Stromal cell of bone marrow (primary cell): Measurements from ENCODE around the gene NEUROG1.

Experiments
- DNase-seq: peaks from one replicate; pipeline ENCODE4 v3.0.0-alpha.2; 2012; ENCODE audit warnings: low read depth

NEUROG1 gene, protein sequence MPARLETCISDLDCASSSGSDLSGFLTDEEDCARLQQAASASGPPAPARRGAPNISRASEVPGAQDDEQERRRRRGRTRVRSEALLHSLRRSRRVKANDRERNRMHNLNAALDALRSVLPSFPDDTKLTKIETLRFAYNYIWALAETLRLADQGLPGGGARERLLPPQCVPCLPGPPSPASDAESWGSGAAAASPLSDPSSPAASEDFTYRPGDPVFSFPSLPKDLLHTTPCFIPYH

DNA sequence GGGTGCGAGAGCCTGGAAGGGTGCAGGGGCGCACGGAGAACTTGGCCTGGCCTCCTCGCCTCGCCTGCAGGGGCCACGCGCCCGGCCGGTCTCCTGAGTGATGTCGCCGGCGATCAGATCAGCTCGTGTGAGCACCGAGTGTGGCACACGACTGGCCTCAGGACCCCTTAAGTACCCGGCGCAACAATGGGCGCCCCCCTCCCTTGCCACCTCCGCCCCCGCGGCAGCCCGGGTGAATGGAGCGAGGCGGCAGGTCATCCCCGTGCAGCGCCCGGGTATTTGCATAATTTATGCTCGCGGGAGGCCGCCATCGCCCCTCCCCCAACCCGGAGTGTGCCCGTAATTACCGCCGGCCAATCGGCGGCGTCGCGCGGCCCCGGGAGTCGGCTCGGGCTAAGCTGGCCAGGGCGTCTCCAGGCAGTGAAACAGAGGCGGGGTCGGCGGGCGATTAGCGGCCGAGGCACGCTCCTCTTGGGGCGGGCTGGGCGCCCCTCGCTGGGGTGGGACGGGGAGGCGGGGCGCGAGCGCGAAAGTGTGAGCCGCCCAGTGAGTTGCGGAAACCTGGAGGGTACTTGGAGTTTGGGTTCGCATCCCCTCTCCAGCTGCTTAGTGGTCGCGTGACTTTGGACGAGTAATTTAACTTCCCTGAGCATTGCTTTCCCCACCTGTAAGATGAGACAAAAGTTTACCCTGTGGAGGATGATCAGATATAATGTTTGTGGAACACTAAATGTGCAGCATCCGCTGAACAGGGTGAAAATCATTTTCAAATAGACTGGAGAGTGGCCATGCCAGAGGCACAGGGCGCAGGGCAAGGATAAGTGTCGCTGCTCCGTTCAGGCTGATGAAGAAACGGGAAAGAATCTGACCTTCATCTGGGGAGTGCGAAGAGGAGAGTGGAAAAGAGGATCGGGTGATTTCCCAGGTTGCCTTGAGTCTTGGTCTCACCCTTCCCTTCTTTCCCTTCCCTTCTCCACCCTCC, at the start of gene NEUROG1:
Gene NEUROG1 (minus strand): TSS at position 145 of the 982 bp plus-strand sequence. CDS start 274 bp downstream, outside the sequence.
- no peak for DNase-seq

DNA sequence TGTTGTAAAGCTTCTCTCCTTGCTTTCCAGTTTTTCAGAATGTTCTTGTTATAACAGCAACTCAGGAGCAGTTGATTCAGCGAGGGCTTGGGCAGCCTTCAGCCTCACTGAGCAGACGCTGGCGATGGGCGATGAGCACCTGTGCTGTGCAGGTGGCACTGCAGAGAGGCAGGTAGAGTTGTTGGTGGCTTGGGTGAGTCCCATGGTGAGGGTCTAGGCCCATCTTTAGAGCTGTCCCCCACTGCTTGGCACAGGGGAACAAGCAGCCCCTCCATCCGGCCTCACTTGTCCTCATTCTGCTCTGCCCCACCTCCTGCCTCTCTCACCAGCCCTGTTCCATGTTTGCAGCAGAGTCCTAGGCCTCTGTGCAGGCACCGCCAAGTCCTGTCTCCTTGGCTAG, 49.2 kb upstream of the NEUROG1 start:
- no peak for DNase-seq

DNA sequence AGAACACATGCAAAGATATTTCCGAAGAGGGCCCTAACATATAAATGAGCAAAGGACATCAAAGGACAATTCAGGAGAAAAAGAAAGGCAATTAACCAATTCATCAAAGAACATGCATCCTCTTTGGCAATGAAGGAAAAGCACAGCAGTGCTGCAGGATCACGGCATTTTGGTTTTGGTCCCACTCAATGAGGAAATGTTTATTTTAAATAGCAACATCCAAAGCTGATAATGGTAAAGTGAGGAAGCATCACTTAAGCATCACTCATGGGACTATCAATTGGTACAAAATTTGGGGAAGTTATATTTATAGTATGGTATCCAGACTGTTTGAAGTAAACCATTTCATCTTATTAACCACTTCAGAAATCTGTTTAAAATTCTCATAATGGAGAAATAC, 48.5 kb upstream of the NEUROG1 start:
- DNase-seq = no peak

DNA sequence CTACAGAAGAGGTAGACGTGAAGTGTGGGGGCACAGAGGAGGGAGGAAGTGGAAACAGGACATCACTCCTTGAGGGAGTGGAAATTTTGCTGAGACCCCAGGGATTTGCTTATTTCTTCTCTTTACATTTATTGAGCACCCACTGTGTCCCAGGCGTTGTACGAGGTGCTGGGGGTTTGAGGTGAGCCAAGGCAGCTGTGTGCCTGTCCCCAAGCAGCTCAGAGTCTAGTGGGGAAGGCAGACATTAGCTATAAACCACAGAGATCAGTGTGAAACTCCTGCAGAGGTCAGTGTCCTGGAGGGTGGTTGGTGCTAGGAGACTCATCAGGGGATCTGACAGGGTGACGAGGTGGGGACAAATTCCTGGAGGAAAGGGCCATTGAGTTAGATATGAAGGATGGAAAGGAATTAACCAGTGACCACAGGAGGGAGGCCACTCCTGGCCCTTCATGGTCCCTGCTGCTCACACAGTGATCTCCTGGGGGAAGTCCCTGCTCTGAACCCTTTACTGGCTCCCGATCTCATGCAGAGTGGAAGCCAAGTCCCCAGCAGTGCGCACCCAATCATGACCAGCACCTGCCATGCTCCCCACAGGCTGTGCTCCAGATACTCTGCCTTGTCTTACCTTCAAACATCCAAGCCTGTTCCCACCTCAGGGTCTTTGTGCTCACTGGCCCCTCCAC, 46.5 kb upstream of the NEUROG1 start:
- no peak for DNase-seq

DNA sequence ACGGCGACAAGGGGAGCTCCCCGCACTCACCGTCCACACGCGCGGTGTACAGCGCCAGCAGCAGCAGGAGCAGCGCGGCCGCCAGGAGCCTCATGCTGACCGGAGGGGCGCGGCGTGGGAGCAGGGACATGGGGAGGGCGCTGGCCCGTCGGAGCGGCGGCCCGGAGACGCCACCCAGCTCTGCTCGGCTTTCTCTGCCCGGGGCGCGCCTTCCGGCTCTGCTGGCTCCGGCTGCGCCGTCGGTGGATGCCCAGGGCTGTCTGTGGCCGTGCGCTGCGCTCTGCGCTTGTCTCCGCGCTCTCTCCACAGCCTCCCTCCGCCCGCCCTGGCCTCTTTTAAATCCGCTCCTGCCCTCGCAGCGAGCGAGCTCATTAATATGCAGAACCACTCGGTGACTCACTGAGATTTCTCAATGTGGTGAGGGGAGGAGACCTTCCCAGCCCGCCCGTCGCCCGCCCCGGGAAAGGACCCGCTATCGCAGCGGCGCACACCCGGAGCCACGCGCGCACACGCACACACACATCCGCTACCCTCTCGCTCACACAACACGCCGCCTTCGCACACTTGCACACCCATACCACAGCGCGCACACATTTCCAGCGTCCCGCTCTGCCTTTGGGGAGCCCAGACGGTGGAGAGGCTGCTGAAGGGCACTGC, 43.0 kb upstream of the NEUROG1 start, which contains the start of gene CXCL14:
Gene CXCL14 (minus strand): TSS at position 307 of the 657 bp plus-strand sequence. CDS start 213 bp downstream, at position 94.
- peak; percentile 29 for DNase-seq

DNA sequence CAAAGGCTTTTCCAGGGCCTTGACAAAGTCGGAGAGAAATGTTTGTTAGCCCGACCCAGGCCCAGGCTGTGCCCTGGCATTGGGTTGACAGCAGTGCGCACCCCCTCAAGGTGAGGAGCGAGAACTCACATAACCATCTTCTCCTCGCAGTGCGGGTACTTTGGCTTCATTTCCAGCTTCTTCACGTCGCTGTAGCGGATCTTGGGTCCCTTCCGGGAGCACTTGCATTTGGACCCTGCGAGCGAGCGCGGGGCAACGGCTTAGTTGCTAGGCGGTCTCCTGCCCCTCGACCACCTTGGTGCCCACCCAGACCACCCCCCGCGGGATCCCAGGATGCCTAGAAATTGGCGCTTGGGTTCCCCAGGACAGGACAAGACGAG, 42.5 kb upstream of the NEUROG1 start:
- DNase-seq = no peak

DNA sequence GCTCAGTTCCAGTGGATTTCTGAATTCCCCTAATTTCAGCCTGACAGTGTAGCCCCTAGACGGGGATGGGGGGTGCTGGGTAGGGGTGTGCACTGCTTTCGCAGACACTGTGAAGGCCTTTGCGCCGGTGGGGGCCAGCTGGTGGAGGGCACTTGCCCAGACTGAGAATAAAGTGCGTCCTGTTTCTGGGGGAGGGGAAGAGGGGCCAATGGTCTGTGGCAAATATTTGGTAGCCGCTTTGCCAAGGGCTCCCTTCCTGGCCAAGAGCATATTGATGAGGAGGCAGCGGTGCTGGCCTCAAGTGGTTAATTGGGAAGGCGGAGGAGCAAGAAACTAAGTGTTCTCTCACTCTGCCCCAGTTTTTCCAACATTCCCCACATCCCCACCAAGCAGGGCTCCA, 41.7 kb upstream of the NEUROG1 start:
- DNase-seq = no peak

DNA sequence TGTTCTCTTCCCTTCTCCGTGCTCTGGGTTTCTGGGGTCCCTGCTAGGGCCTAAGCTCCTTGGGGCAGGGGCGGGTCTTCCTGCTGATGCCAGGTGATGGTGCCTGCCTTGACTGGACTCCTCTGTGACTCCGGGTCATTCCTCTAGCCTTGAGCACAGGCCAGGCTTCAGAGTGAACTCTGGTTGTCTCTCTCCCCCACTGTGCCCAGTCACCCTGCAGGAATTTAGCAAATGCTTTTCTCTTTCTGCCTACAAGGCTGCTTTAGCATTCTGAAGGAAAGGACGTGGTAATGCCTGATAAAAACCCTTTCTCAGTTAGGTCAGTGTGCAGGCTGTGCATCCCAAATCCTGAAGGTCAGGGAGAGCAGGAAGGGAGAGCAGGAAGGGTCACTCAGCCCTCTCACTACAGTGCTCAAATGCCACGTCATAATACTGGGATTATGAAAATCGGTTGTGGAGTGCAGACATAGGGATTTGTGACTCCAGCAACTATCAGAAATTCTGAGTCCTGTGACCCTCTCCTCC, 40.4 kb upstream of the NEUROG1 start:
- DNase-seq = peak; percentile 11

DNA sequence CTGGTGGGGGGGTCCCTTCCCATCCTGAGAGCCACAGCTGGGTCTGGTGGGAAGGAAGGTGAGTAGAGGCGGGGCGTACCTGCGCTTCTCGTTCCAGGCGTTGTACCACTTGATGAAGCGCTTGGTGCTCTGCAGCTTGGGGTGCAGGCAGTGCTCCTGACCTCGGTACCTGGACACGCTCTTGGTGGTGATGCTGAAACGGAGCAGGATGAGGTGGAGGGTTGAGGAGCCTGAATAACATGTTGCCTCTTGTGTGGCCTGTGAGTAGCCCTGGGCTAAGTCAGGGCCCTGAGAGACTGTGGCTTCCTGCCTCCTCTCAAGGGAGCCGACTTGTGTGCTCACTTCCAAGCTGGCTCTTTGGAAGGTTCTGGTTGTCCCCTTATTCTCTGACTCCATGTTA, 38.7 kb upstream of the NEUROG1 start:
- DNase-seq = no peak

DNA sequence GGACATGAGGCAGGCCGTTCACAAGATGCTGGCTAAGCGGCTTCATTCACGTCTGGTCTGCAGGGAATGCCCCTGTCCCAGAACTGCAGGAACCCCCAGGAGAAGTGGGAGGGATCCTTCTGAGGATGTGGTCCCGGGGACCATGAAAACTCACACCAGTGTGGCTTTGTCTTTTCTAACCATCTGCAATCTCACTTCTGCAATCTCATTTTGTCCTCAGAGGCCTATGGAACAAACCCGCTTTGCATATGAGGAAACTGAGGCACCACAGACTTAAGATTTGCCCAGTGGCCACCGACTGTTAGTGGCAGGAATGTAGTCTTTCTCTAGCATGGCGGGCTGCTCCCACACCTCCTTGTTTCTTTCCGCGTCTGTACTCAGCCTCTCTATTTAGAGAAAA, 36.1 kb upstream of the NEUROG1 start:
- DNase-seq = no peak

DNA sequence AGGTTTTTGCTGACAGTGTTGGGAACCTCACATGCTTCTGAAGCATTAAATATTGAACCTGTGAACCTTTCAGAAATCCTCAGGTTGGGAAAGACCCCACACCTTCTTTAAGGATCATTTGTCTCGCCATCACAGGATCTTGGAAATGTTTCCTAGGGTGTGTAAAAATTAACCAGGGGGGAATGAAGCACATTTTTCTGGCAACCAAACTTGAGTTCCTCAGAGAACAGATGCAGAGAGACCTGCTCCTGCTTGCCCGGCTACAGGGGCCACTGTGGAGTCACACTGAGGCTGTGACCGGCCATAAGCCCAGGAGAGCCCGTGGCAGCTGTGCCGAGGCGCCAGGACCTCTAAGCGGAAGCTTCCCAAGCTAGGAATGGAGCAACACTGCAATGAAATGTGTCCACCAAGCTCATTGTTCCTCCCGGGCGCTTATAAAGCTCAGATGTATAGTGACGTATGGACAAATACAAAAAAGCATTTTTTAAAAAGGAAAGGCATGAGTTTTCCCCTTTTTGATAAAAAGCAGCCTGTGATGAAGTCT, 35.4 kb upstream of the NEUROG1 start:
- no peak for DNase-seq

DNA sequence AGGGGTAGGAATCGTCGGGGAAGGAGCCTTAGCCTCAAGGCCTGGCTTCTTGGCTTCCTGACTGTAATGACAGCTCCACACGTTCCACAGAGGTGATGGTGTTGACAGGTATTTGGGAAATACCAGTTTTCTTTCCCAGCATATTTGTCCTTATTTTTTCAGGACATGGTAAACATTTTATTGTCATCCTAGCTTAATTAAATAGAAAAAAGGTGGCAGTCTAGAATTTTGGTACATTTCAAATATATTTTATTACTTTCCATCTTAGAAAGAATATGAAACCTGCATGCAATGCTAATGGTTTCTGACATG, 34.6 kb upstream of the NEUROG1 start:
- no peak for DNase-seq

DNA sequence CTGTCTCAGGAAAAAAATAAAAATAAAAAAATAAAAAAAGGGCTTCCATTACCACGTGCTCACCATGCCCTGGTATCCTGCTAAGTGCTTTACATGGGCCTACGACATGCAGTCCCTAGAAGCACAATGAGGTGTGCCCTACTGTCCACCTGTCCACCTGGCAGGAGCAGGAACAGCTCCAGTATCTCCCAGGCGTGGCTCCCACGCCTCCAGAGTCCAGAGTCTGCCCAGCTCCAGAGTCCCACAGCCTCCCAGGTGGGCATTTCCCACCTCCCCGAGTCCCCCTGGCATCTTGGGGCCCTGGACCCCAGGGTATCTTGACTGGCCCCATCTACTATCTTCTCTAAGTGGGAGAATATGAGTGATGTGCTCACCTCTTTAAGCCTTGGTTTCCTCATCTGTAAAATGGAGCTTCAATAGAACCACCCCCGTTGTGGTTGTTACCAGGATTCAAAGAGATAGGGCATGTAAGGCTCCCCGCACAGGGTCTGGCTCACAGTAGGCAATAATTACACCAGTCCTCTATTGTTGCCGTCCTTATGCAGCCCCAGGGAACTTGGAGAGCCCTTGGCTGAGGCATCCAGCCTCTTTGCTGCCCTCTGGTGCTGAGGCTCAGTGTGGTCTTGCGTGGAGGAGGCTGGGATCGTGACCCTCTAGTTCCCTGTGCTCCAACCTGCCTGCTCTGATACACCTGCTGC, 34.1 kb upstream of the NEUROG1 start:
- no peak for DNase-seq

DNA sequence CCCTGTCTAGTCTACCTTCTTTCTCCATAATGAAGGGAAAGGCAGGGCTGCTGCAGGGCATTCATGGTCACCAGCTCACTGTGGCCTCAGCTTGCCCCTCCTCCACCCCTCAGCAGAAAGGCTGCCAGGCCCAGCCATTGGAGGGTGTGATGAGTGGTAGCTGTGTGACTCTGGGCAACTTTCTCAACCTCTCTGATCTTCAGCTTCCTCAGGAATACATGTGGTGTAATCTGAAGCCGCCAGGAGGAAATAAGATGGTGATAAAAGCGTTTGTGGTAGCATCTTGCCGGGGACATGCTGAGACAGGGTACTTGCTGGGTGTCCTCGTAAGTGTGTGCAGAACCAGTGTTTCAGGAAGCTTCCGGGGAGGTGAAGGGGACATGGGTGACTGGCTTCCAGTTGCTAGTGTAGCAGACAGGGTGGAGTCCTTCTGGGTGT, 33.2 kb upstream of the NEUROG1 start:
- no peak for DNase-seq

DNA sequence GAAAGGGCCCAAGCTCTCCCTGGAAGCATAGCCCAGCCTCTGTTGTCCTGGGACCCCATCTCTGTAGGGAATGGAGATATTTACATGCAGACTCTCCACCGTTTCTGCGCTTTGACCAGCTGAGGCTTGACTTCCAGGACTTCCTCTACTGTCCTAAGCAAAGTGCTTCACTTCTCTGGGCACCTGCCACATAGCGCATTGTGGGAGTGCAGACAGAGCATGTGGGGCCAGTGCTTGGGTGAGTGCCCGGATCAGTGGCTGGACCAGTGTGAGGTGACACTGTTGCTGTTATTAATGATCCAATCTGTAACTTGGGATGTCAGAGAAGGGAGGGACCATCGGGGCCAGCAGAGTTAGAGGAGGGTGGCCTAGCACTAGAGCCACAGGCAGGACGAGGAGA, 32.5 kb upstream of the NEUROG1 start:
- DNase-seq = no peak

DNA sequence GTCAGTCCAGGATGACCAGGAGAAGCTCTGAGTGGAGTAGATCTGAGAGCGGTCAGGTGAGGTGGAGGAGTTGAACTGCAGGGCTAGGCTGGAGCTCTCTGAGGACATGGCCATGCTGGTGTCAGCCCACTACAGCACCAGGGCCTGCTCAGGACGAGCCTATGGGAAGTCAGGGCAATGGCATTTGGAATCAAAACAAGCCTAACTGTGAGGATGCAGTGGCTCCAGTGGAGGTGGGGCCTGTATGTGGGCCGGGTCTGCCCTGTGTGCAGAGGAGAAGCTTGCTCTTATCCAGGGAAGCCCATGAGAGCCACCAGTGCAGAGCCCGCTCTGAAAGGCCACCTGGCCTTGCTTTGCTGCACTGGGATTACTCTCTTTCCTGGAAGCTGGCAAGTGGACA, 31.9 kb upstream of the NEUROG1 start:
- DNase-seq = no peak

DNA sequence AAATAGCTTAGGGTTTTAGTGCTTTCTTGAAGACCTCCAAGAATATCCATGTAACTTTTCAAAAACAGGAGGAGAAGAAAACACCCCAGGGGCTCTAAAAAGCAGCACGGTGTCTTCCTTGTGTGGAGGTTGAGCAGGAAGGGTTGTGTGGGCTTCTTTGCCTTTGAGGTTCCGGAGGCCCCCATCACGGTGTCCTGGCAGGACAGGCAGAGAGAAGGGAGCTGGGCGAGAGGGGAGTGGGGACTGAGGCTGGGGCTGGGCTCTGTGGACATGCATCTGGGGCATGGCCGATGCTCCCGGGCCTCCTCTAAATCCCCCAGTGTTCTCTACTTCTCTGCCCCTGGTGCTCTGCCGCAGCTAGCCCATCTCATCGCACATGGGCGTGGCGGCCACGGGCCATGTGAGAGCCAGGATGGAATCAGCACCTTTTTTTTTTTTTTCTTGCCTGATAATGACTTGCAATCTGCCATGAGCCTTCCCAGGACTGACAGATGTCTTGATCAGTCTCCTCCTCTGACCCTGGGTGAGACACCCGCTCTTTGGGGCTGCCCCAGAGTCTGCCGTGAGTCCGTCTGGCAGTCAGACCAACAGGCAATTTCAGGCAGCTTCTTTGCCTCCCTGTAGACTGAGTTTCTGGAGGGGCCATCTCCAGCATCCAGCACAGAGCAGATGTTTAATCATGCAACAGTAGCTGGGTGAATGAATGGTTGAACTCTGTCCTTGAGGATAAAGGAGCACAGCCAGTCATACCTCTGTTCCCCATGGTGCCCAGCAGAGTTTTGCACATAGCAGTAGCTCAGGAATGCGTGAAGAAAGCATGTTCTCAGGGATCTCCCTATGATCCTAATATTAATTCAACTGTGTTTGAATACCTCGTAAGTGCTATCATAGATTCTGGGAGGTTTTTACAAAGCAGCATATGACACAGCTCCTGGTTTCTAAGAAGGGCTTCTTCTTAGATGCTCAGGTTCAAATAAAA, 30.9 kb upstream of the NEUROG1 start:
- no peak for DNase-seq

DNA sequence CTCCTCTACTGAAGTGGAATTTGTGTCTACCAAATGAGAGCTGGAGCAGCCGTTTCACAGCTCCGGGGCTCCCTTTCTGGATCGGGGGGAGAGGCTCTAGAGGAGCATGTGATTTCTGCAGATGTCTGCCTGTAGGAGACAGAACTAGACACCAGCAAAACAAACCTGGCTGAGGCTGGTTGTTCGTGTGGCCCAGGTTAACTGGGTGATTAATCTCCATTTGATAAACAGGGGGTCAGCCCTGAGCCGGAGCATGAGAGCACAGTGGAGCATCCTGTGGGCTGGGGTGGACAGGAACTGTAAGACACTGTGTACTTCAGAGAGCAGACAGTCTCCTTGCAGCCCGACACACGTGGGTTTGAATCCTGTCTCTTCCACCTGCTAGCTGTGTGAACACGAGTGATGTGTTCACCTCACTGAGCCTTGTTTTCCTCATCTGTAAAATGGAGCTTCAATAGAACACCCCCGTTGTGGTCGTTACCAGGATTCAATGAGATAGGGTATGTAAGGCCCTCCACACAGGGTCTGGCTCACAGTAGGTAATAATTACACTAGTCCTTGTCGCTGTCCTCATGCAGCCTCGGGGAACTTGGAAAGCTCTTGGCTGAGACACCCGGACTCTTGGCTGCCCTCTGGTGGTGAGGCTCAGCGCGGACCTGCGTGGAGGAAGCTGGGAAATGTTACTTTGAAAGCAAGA, 30.1 kb upstream of the NEUROG1 start:
- no peak for DNase-seq

DNA sequence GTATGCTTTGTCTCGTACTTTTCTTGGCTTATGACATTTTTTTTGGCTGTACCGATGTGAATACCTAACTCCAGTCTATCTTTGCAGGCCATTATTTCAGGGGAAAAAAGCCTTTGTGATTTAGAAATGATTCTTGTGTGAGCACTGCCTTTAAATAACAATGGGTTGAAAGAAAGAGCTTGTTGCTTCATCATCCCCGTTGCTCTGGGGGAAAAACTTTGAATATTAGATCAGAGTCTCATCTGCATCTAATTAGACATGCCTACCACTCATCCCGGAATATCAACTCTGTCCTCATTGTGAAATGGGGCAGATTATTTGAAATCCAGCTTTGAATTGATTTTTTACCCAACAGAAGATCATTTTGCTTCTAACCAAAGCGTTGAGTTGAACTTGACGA, 29.5 kb upstream of the NEUROG1 start:
- no peak for DNase-seq
